Astrocyte (in vitro differentiated cells and primary cell): ENCODE data around the gene COL5A1.

Experiments used
- CTCF ChIP-seq: IDR thresholded peaks from 2 replicates; pipeline ENCODE4 v1.5.1; 2011; ENCODE audit warnings: low read depth, mild to moderate bottlenecking, inconsistent platforms, low read length, moderate library complexity; ENCODE audit not compliant: insufficient read depth
- EZH2 ChIP-seq: IDR thresholded peaks from 2 replicates; pipeline ENCODE4 v1.6.1; 2012; ENCODE audit warnings: mild to moderate bottlenecking, low read length, inconsistent platforms; ENCODE audit not compliant: insufficient read depth

GRCh38 chr9:134855231-134855899 is 213.8 kb downstream of the COL5A1 start:
- TF ChIP-seq CTCF (no peak), EZH2 (no peak)
